Measurements from ENCODE around the gene IFNAR2. TPM values are rescaled to one million over a fixed set of nuclear protein-coding genes. Genes with fewer than 3 reads are reported as not detected.

The IFNAR2 gene
- total and polyA plus RNA-seq, 2 experiments from 2014 or later: 16.8 to 18.2 TPM

- Histone ChIP-seq H3K27ac (ENCODE audit: low read depth) (no peak overlapping the region), H3K27me3 (ENCODE audit: insufficient read depth) (no peaks in the 10 kb centered on the region), H3F3A (replicated peaks; ENCODE audit: low read depth) (no peaks in the 10 kb centered on the region), H3K36me3 (ENCODE audit: insufficient read depth) (no peaks in the 10 kb centered on the region), H3K4me2 (no peak overlapping the region), H3K79me2 (replicated peaks; ENCODE audit: insufficient read depth) (no peaks in the 10 kb centered on the region), H2AFZ (no peak overlapping the region), H3K4me1 (ENCODE audit: insufficient read depth) (peaks cover 9% of the 10 kb centered on the region; the same call in 1 of the 2 replicates), H3K4me3 (0 out of 2 replicates have a peak overlapping the region, but pooled peaks have one; percentile 9), H3K9me2 (ENCODE audit: insufficient read depth) (no peaks in the 10 kb centered on the region), H4K20me1 (replicated peaks; ENCODE audit: insufficient read depth) (no peaks in the 10 kb centered on the region)
- Mint-ChIP-seq H3K9me3 (no peaks in the 10 kb centered on the region), H3K4me3 (no peak overlapping the region), H3K27ac (peak overlapping the region; percentile 36; the same call in 1 of the 2 replicates), H3K4me1 (peaks cover 15% of the 10 kb centered on the region), H3K27me3 (ENCODE audit: insufficient read depth, low read depth, poor library complexity) (peaks cover 8% of the 10 kb centered on the region), H3K36me3 (ENCODE audit: low read depth) (no peaks in the 10 kb centered on the region)
- TF ChIP-seq POLR2AphosphoS5 (IDR thresholded peaks at IDR 0.05; ENCODE audit: low read depth): no peak
- no peak for TF ChIP-seq EZH2 (IDR thresholded peaks at IDR 0.05; ENCODE audit: low read depth, unreplicated experiment)
- TF ChIP-seq REST (IDR thresholded peaks at IDR 0.05; ENCODE audit: unreplicated experiment): no peak
- TF ChIP-seq NANOG (IDR thresholded peaks at IDR 0.05; ENCODE audit: borderline replicate concordance): no peak
- no peak for TF ChIP-seq ETS1 (IDR thresholded peaks at IDR 0.05)
- TF ChIP-seq ZNF114 (CRISPR knock-in tag; IDR thresholded peaks at IDR 0.05): no peak
- no peak for TF ChIP-seq JUNB (IDR thresholded peaks at IDR 0.05; ENCODE audit: unreplicated experiment)
- no peak for TF ChIP-seq CTCF (conservative IDR thresholded peaks at IDR 0.05; ENCODE audit: low read depth in 2 of 2)
- TF ChIP-seq CREB1 (CRISPR knock-in tag; IDR thresholded peaks at IDR 0.05; ENCODE audit: low read depth): no peak
- TF ChIP-seq EZH2phosphoT487 (IDR thresholded peaks at IDR 0.05; ENCODE audit: unreplicated experiment): no peak
- TF ChIP-seq ZNF462 (CRISPR knock-in tag; IDR thresholded peaks at IDR 0.05): no peak
- TF ChIP-seq ZNF331 (CRISPR knock-in tag; IDR thresholded peaks at IDR 0.05; ENCODE audit: low read depth): no peak
- no peak for TF ChIP-seq STAT1 (IDR thresholded peaks at IDR 0.05; ENCODE audit: unreplicated experiment)
- peak; percentile 24 for ATAC-seq
- peak; percentile 34 for DNase-seq (ENCODE audit: low spot score)
These were observed 32.2 kb upstream of the IFNAR2 start for GRCh38 chr21:33197496-33197895.
